Measurements from ENCODE around the gene OR1D2.
"Not testable (repeated sequence)": the region's sequence is repeated elsewhere in the genome, so short reads cannot be mapped to it uniquely, and the experiment has no call there.

- TF ChIP-seq CTCF, POLR2A (IDR thresholded peaks at IDR 0.05): not testable (repeated sequence)
Observed at GRCh38 chr17:3065192-3065591, 39.0 kb downstream of the OR1D2 start.

Measured in uterus (tissue), 2 donors.